ENCODE measurements around the gene ACOT13. TPM values are rescaled to one million over a fixed set of nuclear protein-coding genes. Genes with fewer than 3 reads are reported as not detected.

ACOT13 gene
- polyA plus RNA-seq, 2 of the 4 experiments (the other 2 are of a cell fraction): 22.9 to 87.7 TPM

GRCh38 chr6:24744911-24745310 is 78.0 kb downstream of the ACOT13 start:
- ChIA-PET CTCF (interaction anchor here (1.8 kb wide), 1 partner anchor 22 kb away, joined by 7 read pairs; no protein-coding TSS in a partner anchor), POLR2A (interaction anchor here (1.2 kb wide), 1 partner anchor 24 kb away, joined by 3 read pairs; no protein-coding TSS in a partner anchor)
- WGBS (ENCODE audit: missing lambda C conversion rate): 85% methylated on average over 5 of the region's 5 CpGs
- no peaks in the 10 kb centered on the region for H3K9me3 ChIP-seq
- no peak overlapping the region for H3K4me2 ChIP-seq
- no peak for FAIRE-seq
- TF ChIP-seq SMC3 (IDR thresholded peaks at IDR 0.05): no peak
- no peak for TF ChIP-seq KDM1A (IDR thresholded peaks at IDR 0.05; ENCODE audit: low read depth)
- TF ChIP-seq EP300 (IDR thresholded peaks at IDR 0.05): no peak
- TF ChIP-seq ATOH8 (CRISPR knock-in tag; IDR thresholded peaks at IDR 0.05; ENCODE audit: low read depth): no peak
- no peak for TF ChIP-seq KDM5A (IDR thresholded peaks at IDR 0.05)
- TF ChIP-seq ZSCAN20 (CRISPR knock-in tag; IDR thresholded peaks at IDR 0.05): no peak
- TF ChIP-seq FOSB (CRISPR knock-in tag; IDR thresholded peaks at IDR 0.05): no peak
- no peak for TF ChIP-seq MYC (IDR thresholded peaks at IDR 0.05; ENCODE audit: borderline replicate concordance, low read length)
- TF ChIP-seq MAX (IDR thresholded peaks at IDR 0.05): no peak
- no peak for TF ChIP-seq REST (IDR thresholded peaks at IDR 0.05)
- no peak for TF ChIP-seq EHMT2 (IDR thresholded peaks at IDR 0.05; ENCODE audit: low read depth)
- TF ChIP-seq ZFP36 (IDR thresholded peaks at IDR 0.05; ENCODE audit: borderline replicate concordance, partially characterized antibody): no peak
- TF ChIP-seq POLR2A (IDR thresholded peaks at IDR 0.05; ENCODE audit: low read length): no peak
- no peak for TF ChIP-seq FOXS1 (CRISPR knock-in tag; IDR thresholded peaks at IDR 0.05)
- no peak for TF ChIP-seq HOXA7 (CRISPR knock-in tag; IDR thresholded peaks at IDR 0.05)
- no peak for TF ChIP-seq PHF8 (IDR thresholded peaks at IDR 0.05; ENCODE audit: borderline replicate concordance, low read depth)
- no peak for TF ChIP-seq BHLHE40 (IDR thresholded peaks at IDR 0.05; ENCODE audit: low read depth, low read length)
- TF ChIP-seq MAFK (IDR thresholded peaks at IDR 0.05; ENCODE audit: partially characterized antibody): no peak
- no peak for TF ChIP-seq CHD2 (IDR thresholded peaks at IDR 0.05; ENCODE audit: low read length, partially characterized antibody)
- H3K4me1 ChIP-seq: peaks cover 19% of the 10 kb centered on the region
- H3K27ac ChIP-seq: peak overlapping the region in 1 of 2 experiments; percentile 83; a peak in 3 of 6 replicates
- no peak for ATAC-seq
- no peak overlapping the region for H3K4me3 ChIP-seq
- DNase-seq (ENCODE audit: low read depth in 1 of 2, low spot score in 1 of 2): no peak

- ATAC-seq (no peak), FAIRE-seq (no peak), DNase-seq (ENCODE audit: low read depth in 1 of 2, low spot score in 1 of 2) (no peak)
- H3K4me3 ChIP-seq: no peak overlapping the region
- POLR2A ChIA-PET: no interaction called here
- H3K4me2 ChIP-seq: no peak overlapping the region
- H3K9me3 ChIP-seq: 0 out of 3 replicates have a peak, but pooled peaks cover 5% of the 10 kb centered on the region
- 57% methylated on average over 3 of the region's 3 CpGs for WGBS (ENCODE audit: missing lambda C conversion rate)
- CTCF ChIA-PET: interaction anchor here (0.7 kb wide), 1 partner anchor 25 kb away, joined by 4 read pairs; the partner anchor contains the start of gene GMNN
- no peak overlapping the region for H3K27ac ChIP-seq
- H3K4me1 ChIP-seq: no peaks in the 10 kb centered on the region
- no peak for TF ChIP-seq RAD21 (conservative IDR thresholded peaks at IDR 0.05 in 1 of 2, IDR thresholded peaks at IDR 0.05 in 1 of 2)
- no peak for TF ChIP-seq HES2 (IDR thresholded peaks at IDR 0.05)
- TF ChIP-seq RCOR1 (IDR thresholded peaks at IDR 0.05; ENCODE audit: low read depth, low read length): no peak
- no peak for TF ChIP-seq POLR2A (IDR thresholded peaks at IDR 0.05; ENCODE audit: low read length)
- no peak for TF ChIP-seq ZNF302 (CRISPR knock-in tag; IDR thresholded peaks at IDR 0.05)
- TF ChIP-seq BCL3 (IDR thresholded peaks at IDR 0.05): no peak
- TF ChIP-seq ELK1 (IDR thresholded peaks at IDR 0.05; ENCODE audit: low read depth, low read length): no peak
- TF ChIP-seq HDAC2 (IDR thresholded peaks at IDR 0.05): no peak
- no peak for TF ChIP-seq USF2 (IDR thresholded peaks at IDR 0.05)
- no peak for TF ChIP-seq HOXB5 (CRISPR knock-in tag; IDR thresholded peaks at IDR 0.05)
- TF ChIP-seq HEYL (CRISPR knock-in tag; IDR thresholded peaks at IDR 0.05): no peak
- TF ChIP-seq FOXS1 (CRISPR knock-in tag; IDR thresholded peaks at IDR 0.05): no peak
- no peak for TF ChIP-seq RNF2 (IDR thresholded peaks at IDR 0.05; ENCODE audit: borderline replicate concordance, low read depth)
- no peak for TF ChIP-seq POLR2AphosphoS2 (conservative IDR thresholded peaks at IDR 0.05; ENCODE audit: low read length)
Observed at GRCh38 chr6:24749297-24749696, 82.4 kb downstream of the ACOT13 start.

All from A549 (cell line).